Nephron (organoid): ENCODE measurements around the gene STX7.

ENCODE experiments used
- H3K27ac Mint-ChIP-seq, 3 experiments: 2 replicates each; pipeline ENCODE4 v1.8.0; 2020; ENCODE audit warnings: mixed read lengths in 3 of 3, mild to moderate bottlenecking in 2 of 3, moderate library complexity in 1 of 3
- H3K27me3 Mint-ChIP-seq: 2 replicates; pipeline ENCODE4 v1.8.0; 2021; ENCODE audit warnings: low read depth, mild to moderate bottlenecking, moderate library complexity, mixed read lengths
- H3K36me3 Mint-ChIP-seq: 2 replicates; pipeline ENCODE4 v1.8.0; 2020; ENCODE audit warnings: low read depth, mixed read lengths
- H3K4me1 Mint-ChIP-seq: 2 replicates; pipeline ENCODE4 v1.8.0; 2020; ENCODE audit warnings: mixed read lengths
- H3K4me3 Mint-ChIP-seq, 3 experiments: 2 replicates each; pipeline ENCODE4 v1.8.0; 2020; ENCODE audit warnings: mild to moderate bottlenecking in 3 of 3, mixed read lengths in 3 of 3, moderate library complexity in 2 of 3
- H3K9me3 Mint-ChIP-seq: 2 replicates; pipeline ENCODE4 v1.8.0; 2020; ENCODE audit warnings: mixed read lengths
- TF ChIP-seq, protein P1 (sequence below), 3 experiments: fragments of 200-600 bp; sonication (generic); IDR thresholded peaks; one replicate each; pipeline ENCODE4 v1.5.0; 2021; ENCODE audit warnings: antibody characterized with exemption in 3 of 3; ENCODE audit not compliant: unreplicated experiment in 3 of 3

The STX7 gene

DNA sequence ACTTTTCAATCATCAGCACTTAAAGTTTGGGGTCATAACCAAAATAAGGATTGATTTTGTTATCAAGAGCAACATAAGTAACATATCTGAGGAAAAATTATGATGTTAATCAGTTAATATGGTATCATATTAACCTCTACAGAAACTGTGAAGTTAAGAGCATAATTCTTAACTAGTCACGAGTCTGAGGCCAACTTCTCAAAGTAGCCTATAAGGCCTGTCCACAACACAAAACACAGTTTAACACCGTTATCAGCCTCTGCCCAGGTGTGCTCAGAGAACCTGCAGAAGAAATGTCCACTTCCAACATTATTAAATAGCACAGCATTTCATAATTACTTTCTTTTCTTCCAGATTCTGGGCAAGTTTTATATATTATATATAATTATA, 1.1 kb downstream of the STX7 start:
- peaks cover 31% of the 10 kb centered on the region for H3K4me1 Mint-ChIP-seq
- peak overlapping the region; percentile 91 to 98 (median 92) for H3K4me3 Mint-ChIP-seq
- H3K27ac Mint-ChIP-seq, result peak overlapping the region; percentile 20 to 77 (median 31)
- no peaks in the 10 kb centered on the region for H3K9me3 Mint-ChIP-seq
- TF ChIP-seq, protein P1, sequence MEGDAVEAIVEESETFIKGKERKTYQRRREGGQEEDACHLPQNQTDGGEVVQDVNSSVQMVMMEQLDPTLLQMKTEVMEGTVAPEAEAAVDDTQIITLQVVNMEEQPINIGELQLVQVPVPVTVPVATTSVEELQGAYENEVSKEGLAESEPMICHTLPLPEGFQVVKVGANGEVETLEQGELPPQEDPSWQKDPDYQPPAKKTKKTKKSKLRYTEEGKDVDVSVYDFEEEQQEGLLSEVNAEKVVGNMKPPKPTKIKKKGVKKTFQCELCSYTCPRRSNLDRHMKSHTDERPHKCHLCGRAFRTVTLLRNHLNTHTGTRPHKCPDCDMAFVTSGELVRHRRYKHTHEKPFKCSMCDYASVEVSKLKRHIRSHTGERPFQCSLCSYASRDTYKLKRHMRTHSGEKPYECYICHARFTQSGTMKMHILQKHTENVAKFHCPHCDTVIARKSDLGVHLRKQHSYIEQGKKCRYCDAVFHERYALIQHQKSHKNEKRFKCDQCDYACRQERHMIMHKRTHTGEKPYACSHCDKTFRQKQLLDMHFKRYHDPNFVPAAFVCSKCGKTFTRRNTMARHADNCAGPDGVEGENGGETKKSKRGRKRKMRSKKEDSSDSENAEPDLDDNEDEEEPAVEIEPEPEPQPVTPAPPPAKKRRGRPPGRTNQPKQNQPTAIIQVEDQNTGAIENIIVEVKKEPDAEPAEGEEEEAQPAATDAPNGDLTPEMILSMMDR (IDR thresholded peaks at IDR 0.05; ENCODE audit: unreplicated experiment in 3 of 3), result no peak
- H3K27me3 Mint-ChIP-seq, result peaks cover 5% of the 10 kb centered on the region
- H3K36me3 Mint-ChIP-seq, result peaks cover 18% of the 10 kb centered on the region

DNA sequence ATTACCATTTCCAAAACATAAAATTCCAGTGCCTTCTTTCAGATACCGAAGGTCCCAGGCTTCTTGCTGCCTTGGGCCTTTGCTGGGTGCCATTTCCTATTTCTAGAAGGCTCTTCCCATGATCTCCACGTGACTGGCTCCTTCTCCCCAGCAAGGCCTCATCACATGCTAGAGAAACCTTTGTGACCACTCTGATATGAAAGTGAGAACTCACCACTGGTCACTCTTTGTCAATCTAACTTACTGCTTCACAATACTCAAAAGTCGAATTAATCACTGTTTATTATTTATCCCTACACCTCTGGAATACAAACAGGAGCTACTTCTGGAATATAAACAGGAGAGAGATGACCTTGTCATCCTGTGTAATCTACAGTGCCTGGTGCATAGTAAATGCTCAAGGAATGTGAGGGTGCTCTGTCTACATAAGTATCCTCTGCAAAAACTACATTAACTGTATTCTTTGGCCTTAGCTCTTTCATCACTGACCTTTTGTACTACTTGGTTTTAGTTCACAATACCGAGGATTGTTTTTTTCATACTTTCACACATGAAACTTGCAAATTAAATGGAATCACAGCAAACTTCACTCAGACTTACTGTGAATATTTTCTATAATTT, 1.6 kb downstream of the STX7 start:
- H3K4me3 Mint-ChIP-seq, result peak overlapping the region; percentile 91 to 98 (median 92)

DNA sequence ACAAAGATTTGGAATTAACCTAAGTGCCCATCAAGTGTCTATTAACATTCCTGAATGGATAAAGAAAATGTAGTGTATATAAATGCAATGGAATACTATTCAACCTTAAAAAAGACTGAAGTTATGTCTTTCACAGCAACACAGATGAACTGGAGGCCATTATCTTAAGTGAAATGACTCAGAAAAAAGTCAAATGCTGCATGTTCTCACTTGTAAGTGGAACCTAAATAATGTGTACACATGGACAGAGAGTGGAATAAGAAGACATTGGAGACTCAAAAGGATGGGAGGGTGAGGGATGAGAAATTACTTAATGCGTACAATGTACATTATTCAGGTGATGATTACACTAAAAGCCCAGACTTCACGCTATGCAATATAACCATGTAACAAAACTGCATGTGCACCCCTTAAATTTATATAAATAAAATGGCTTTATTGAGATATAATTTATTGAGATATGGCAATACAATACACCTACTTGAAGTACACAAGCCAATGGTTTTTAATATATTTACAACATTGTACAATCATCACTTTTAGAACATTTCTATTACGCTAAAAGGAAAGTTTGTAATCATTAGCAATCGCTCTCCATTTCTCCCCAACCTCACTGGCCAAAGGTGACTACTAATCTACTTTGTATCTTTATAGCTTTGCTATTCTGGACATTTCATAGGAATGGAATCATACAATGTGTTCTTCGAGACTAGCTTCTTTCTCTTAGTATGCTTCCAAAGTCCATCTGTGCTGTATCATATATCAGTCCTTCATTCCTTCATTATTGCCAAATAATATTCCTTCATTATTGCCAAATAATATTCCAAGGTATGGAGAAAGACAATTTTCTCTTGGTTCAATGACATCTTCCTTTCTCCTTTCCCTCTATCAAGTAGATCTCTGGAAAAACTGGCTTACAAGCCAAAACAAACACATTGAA, 5.8 kb downstream of the STX7 start:
- TF ChIP-seq, protein P1 (IDR thresholded peaks at IDR 0.05; ENCODE audit: unreplicated experiment in 3 of 3), result no peak
- Mint-ChIP-seq H3K9me3 (no peaks in the 10 kb centered on the region), H3K4me3 (no peak overlapping the region), H3K4me1 (peaks cover 21% of the 10 kb centered on the region), H3K36me3 (peaks cover 38% of the 10 kb centered on the region), H3K27me3 (no peaks in the 10 kb centered on the region), H3K27ac (no peak overlapping the region)

More for the DNA sequence above, 1.6 kb downstream of the STX7 start:
- Mint-ChIP-seq H3K9me3 (no peaks in the 10 kb centered on the region), H3K36me3 (peaks cover 23% of the 10 kb centered on the region), H3K4me1 (peaks cover 31% of the 10 kb centered on the region), H3K27ac (peak overlapping the region; percentile 20 to 77 (median 31)), H3K27me3 (peaks cover 5% of the 10 kb centered on the region)
- TF ChIP-seq, protein P1 (IDR thresholded peaks at IDR 0.05; ENCODE audit: unreplicated experiment in 3 of 3), result no peak

DNA sequence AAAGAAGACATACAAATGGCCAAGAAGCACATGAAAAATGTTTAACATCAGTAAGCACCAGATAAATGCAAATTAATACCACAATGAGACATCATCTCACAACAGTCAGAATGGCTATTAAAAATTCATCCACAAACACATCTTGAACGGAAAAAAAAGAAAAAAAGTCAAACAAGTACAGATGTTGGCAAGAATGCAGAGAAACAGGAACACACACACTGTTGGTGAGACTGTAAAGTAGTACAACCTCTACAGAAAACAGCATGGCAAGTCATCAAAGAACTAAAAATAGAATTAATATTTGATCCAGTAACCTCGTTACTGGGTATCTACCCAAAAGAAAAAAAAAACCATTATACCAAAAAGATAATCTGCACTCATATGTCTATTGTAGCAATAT, 6.5 kb downstream of the STX7 start:
- Mint-ChIP-seq H3K27me3 (no peaks in the 10 kb centered on the region), H3K4me1 (peaks cover 17% of the 10 kb centered on the region), H3K36me3 (peaks cover 45% of the 10 kb centered on the region), H3K9me3 (no peaks in the 10 kb centered on the region), H3K4me3 (no peak overlapping the region), H3K27ac (no peak overlapping the region)
- TF ChIP-seq, protein P1 (IDR thresholded peaks at IDR 0.05; ENCODE audit: unreplicated experiment in 3 of 3), result no peak

DNA sequence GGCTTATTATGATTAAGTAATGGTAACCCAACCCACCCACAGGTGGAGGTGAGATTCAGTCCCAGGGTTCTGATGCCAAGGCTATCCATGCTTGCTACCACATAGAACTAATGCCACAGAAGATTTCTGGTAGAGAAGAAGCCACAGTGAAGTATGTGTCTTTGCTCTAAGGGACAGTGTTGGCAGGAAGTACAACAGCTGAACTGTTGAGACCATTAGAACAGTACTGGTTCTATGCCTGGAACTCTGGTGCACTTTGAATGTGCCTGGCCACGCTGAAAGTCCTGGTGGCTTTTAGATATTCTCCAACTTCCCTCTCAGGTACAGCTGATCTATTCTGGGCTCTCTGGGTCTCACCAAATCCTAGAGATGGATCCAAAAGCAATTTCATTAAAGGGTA, 7.8 kb downstream of the STX7 start:
- H3K9me3 Mint-ChIP-seq, result no peaks in the 10 kb centered on the region
- TF ChIP-seq, protein P1 (IDR thresholded peaks at IDR 0.05; ENCODE audit: unreplicated experiment in 3 of 3), result no peak
- peaks cover 56% of the 10 kb centered on the region for H3K36me3 Mint-ChIP-seq
- H3K27me3 Mint-ChIP-seq, result no peaks in the 10 kb centered on the region
- no peak overlapping the region for H3K4me3 Mint-ChIP-seq
- H3K27ac Mint-ChIP-seq, result no peak overlapping the region
- peaks cover 6% of the 10 kb centered on the region for H3K4me1 Mint-ChIP-seq
